ENCODE data around the gene DEXI. TPM values are rescaled to one million over a fixed set of nuclear protein-coding genes. Genes with fewer than 3 reads are reported as not detected.

The DEXI gene
- total and polyA plus RNA-seq, 2 of the 13 experiments (the other 11 are each of a cell fraction or from before 2014, with no cell fraction given): 51.5 to 70.4 TPM

- TF ChIP-seq PHB2 (IDR thresholded peaks at IDR 0.05; ENCODE audit: partially characterized antibody) (no peak), ZNF598 (CRISPR knock-in tag; IDR thresholded peaks at IDR 0.05; ENCODE audit: borderline replicate concordance) (0 out of 2 replicates have a peak, but pooled peaks have one; percentile 63), ZNF773 (CRISPR knock-in tag; IDR thresholded peaks at IDR 0.05; ENCODE audit: borderline replicate concordance) (no peak), POGK (CRISPR knock-in tag; conservative IDR thresholded peaks at IDR 0.05) (peak; percentile 78; the same call in 1 of the 2 replicates), SP2 (CRISPR knock-in tag; IDR thresholded peaks at IDR 0.05) (peak; percentile 22; the same call in 1 of the 2 replicates), ZMAT5 (CRISPR knock-in tag; IDR thresholded peaks at IDR 0.05; ENCODE audit: borderline replicate concordance, low read depth) (no peak), RELA (CRISPR knock-in tag; IDR thresholded peaks at IDR 0.05) (no peak), NR3C1 (CRISPR knock-in tag; IDR thresholded peaks at IDR 0.05) (no peak), ZNF567 (CRISPR knock-in tag; IDR thresholded peaks at IDR 0.05; ENCODE audit: borderline replicate concordance) (peak; percentile 34; the same call in 1 of the 2 replicates), ELF4 (CRISPR knock-in tag; IDR thresholded peaks at IDR 0.05; ENCODE audit: borderline replicate concordance) (no peak), MED8 (CRISPR knock-in tag; IDR thresholded peaks at IDR 0.05; ENCODE audit: insufficient replicate concordance) (no peak), PRDM10 (CRISPR knock-in tag; IDR thresholded peaks at IDR 0.05; ENCODE audit: low read depth) (peak; percentile 86), CBFB (CRISPR knock-in tag; IDR thresholded peaks at IDR 0.05) (0 out of 2 replicates have a peak, but pooled peaks have one; percentile 13), ZC3H4 (CRISPR knock-in tag; IDR thresholded peaks at IDR 0.05; ENCODE audit: borderline replicate concordance) (no peak), HOMEZ (CRISPR knock-in tag; IDR thresholded peaks at IDR 0.05; ENCODE audit: low read depth) (peak; percentile 47), ZNF510 (CRISPR knock-in tag; IDR thresholded peaks at IDR 0.05; ENCODE audit: low read depth) (peak; percentile 47; the same call in 1 of the 2 replicates), ZNF724P (CRISPR knock-in tag; IDR thresholded peaks at IDR 0.05; ENCODE audit: borderline replicate concordance) (peak; percentile 25; the same call in 1 of the 2 replicates), ZNF558 (CRISPR knock-in tag; IDR thresholded peaks at IDR 0.05; ENCODE audit: borderline replicate concordance) (no peak), HOXD1 (CRISPR knock-in tag; IDR thresholded peaks at IDR 0.05) (no peak), MYC (CRISPR knock-in tag; IDR thresholded peaks at IDR 0.05; ENCODE audit: borderline replicate concordance) (peak; percentile 35; the same call in 1 of the 2 replicates), ZNF781 (CRISPR knock-in tag; IDR thresholded peaks at IDR 0.05; ENCODE audit: borderline replicate concordance, not compliant biosample characterization) (no peak)
- TF ChIP-seq, protein P1, sequence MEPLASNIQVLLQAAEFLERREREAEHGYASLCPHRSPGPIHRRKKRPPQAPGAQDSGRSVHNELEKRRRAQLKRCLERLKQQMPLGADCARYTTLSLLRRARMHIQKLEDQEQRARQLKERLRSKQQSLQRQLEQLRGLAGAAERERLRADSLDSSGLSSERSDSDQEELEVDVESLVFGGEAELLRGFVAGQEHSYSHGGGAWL (CRISPR knock-in tag; IDR thresholded peaks at IDR 0.05): peak; percentile 21; the same call in 1 of the 2 replicates
These were observed 18.5 kb downstream of the DEXI start (continued) for GRCh38 chr16:10923650-10924214.
